ENCODE measurements around the gene B9D2. TPM values are rescaled to one million over a fixed set of nuclear protein-coding genes. Genes with fewer than 3 reads are reported as not detected.
"Not testable (repeated sequence)": the region's sequence is repeated elsewhere in the genome, so short reads cannot be mapped to it uniquely, and the experiment has no call there.

The B9D2 gene
- total RNA-seq, 1 donor from 2014 or later = 10.7 TPM

DNA sequence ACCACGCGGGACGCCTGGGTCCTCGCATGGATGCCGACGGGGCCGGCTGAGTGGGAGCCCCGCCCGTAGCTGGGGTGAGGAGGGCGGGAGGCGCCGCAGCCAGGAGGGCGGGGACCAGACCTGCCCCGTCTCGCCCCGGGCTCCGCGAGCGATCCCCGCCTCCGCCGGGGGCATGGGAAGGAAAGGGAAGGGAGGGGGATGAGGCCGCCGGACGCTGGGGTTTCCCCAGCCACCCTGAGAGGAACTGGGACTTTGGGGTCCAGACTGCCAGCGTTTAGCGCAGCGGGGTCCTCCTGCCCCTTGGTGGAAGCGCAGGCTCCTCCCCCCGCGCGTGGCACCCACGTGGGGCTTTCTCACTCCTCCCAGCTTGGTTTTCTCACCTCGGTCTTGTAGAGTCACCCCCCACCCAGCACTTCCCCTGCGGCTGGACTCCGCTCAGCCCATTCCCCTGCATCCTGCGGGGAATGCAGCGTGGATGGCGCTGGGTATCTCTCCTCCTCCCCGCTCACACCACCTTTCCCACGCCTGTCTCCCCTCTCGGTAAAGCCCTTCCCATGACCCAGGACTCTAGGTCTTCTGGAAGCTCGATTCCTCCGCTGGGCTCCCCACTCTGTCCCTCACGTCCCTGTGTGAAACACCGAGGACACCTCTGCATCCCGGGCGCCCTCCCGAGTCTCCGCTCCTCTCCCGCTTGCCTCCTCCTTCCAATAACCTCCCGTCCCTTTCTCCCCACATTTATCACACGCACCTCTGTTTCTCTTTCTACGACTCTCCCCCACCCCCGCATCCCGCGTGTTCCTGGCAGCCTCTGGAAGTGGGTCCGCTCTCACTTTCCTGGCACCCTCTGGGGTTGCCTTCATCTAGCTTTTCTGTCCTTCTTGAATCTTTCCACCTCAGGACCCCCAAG lies 12.4 kb downstream of the B9D2 start:
- H3K27ac Mint-ChIP-seq = no peak overlapping the region
- peaks cover 14% of the 10 kb centered on the region for H3K4me1 Mint-ChIP-seq (ENCODE audit: low read depth)
- no peak for DNase-seq (ENCODE audit: low spot score, unreplicated experiment)
- TF ChIP-seq, protein P1, sequence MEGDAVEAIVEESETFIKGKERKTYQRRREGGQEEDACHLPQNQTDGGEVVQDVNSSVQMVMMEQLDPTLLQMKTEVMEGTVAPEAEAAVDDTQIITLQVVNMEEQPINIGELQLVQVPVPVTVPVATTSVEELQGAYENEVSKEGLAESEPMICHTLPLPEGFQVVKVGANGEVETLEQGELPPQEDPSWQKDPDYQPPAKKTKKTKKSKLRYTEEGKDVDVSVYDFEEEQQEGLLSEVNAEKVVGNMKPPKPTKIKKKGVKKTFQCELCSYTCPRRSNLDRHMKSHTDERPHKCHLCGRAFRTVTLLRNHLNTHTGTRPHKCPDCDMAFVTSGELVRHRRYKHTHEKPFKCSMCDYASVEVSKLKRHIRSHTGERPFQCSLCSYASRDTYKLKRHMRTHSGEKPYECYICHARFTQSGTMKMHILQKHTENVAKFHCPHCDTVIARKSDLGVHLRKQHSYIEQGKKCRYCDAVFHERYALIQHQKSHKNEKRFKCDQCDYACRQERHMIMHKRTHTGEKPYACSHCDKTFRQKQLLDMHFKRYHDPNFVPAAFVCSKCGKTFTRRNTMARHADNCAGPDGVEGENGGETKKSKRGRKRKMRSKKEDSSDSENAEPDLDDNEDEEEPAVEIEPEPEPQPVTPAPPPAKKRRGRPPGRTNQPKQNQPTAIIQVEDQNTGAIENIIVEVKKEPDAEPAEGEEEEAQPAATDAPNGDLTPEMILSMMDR (IDR thresholded peaks at IDR 0.05; ENCODE audit: unreplicated experiment) = no peak
- H3K9me3 Mint-ChIP-seq (ENCODE audit: low read depth) = no peaks in the 10 kb centered on the region
- H3K4me3 Mint-ChIP-seq (ENCODE audit: low read depth) = peak overlapping the region; percentile 80
- peaks cover 52% of the 10 kb centered on the region for H3K27me3 Mint-ChIP-seq
- H3K36me3 Mint-ChIP-seq (ENCODE audit: insufficient read depth) = no peaks in the 10 kb centered on the region

DNA sequence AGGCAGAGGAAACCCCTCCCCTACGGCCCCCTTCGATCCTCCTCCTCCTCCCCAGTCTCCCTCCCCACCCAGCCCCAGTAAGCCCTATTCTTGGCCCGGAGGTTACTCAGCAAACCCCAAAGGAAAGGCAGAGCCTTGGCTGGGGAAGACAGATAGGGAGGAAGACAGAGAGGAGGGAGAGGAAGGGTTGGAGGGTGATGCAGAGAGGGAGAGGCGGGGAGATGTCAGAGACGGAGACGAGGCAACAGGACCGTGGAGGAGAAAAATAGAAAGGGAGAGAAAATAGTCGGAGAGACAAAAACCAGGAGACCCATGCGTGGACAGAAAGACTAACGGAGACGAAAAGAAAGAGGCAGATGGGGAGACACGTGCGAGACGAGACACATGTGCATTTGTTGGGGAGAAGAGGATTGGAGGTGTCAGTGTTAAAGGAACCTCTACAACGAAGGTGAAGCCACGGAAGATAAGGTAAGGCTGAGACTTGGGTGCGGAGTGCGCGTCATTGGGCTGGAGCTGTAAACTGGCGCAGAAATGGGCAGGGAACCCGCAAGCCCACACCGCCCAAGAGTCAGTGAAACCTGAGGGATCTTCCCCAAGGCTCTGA lies 13.1 kb downstream of the B9D2 start:
- Mint-ChIP-seq H3K9me3 (ENCODE audit: low read depth) (no peaks in the 10 kb centered on the region), H3K4me1 (ENCODE audit: low read depth) (peaks cover 14% of the 10 kb centered on the region), H3K4me3 (ENCODE audit: low read depth) (peak overlapping the region; percentile 52), H3K27me3 (peaks cover 49% of the 10 kb centered on the region), H3K27ac (no peak overlapping the region), H3K36me3 (ENCODE audit: insufficient read depth) (no peaks in the 10 kb centered on the region)
- DNase-seq (ENCODE audit: low spot score, unreplicated experiment) = no peak
- TF ChIP-seq, protein P1 (IDR thresholded peaks at IDR 0.05; ENCODE audit: unreplicated experiment) = no peak

DNA sequence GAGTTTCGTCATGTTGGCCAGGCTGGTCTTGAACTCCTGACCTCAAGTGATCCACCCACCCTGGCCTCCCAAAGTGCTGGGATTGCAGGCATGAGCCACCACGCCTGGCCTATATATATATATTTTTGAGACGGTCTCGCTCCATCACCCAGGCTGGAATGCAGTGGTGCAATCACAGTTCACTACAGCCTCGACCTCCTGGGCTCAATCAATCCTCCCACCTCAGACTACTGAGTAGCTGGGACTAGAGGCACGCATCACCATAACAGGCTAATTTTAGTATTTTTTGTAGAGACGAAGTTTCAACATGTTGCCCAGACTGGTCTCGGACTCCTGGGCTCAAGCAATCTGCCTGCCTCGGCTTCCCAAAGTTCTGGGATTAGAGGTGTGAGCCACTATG lies 17.0 kb downstream of the B9D2 start:
- not testable (repeated sequence) for H3K36me3 Mint-ChIP-seq (ENCODE audit: insufficient read depth); H3K4me3 Mint-ChIP-seq (ENCODE audit: low read depth); H3K4me1 Mint-ChIP-seq (ENCODE audit: low read depth); DNase-seq (ENCODE audit: low spot score, unreplicated experiment); H3K27ac Mint-ChIP-seq; H3K9me3 Mint-ChIP-seq (ENCODE audit: low read depth)
- peaks cover 27% of the 10 kb centered on the region for H3K27me3 Mint-ChIP-seq

DNA sequence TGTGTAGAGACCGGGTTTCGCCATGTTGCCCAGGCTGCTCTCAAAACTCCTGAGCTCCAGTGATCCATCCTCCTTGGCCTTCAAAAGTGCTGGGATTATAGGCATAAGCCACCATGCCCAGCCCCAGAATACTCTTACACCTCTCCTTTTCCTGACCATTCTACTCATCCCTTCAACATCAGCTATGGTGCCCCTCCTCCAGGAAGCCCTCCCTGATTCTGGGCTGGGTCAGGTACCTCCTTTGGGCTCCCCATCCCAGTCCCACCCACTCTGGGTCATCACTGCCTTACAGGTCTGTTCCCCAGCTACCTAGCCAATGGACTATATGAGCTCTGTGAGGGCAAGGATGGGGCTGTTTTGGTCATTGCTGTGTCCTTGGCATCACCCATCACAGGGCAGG lies 19.8 kb downstream of the B9D2 start:
- H3K36me3 Mint-ChIP-seq (ENCODE audit: insufficient read depth) = no peaks in the 10 kb centered on the region
- DNase-seq (ENCODE audit: low spot score, unreplicated experiment) = no peak
- TF ChIP-seq, protein P1 (IDR thresholded peaks at IDR 0.05; ENCODE audit: unreplicated experiment) = no peak
- H3K4me3 Mint-ChIP-seq (ENCODE audit: low read depth) = no peak overlapping the region
- no peaks in the 10 kb centered on the region for H3K9me3 Mint-ChIP-seq (ENCODE audit: low read depth)
- H3K4me1 Mint-ChIP-seq (ENCODE audit: low read depth) = no peaks in the 10 kb centered on the region
- no peak overlapping the region for H3K27ac Mint-ChIP-seq
- H3K27me3 Mint-ChIP-seq = peaks cover 4% of the 10 kb centered on the region

DNA sequence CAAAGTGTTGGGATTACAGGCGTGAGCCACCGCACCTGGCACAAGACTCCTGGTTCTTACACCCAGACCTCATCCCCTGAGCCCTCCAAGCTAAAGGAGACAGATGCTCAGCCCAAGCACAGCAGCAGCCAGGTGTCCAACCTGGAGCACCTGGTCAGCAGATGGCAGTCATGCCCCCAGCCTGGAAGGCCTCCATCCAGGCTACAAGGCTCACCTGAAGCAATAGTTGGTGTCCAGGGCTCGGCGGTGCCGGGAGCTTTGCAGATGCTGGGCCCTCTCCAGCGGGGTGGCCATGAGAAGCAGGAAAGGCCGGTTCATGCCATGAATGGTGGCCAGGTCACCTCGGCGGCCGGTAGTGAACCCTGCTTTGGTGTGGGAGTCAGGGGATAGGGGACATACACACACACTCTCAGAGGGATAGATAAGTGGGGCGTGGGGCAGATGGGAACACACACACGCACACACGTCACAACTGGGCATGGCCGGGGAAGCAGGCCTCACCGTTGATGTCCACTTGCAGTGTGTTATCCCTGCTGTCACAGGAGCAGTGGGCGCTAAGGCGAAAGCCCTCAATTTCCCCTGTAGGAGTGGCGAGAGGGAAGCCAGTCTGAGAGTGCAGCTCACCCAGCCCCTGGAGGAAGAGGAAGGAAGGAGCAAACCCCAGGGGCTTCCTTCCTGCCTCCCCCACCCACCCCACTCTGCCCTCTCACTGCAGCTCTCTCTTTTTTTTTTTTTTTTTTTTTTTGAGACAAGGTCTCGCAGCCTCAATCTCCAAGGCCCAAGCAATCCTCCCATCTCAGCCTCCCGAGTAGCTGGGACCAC lies 22.1 kb downstream of the B9D2 start:
- H3K27ac Mint-ChIP-seq = peak overlapping the region; percentile 64
- no peak overlapping the region for H3K4me3 Mint-ChIP-seq (ENCODE audit: low read depth)
- TF ChIP-seq, protein P1 (IDR thresholded peaks at IDR 0.05; ENCODE audit: unreplicated experiment) = no peak
- H3K36me3 Mint-ChIP-seq (ENCODE audit: insufficient read depth) = no peaks in the 10 kb centered on the region
- H3K9me3 Mint-ChIP-seq (ENCODE audit: low read depth) = no peaks in the 10 kb centered on the region
- no peaks in the 10 kb centered on the region for H3K4me1 Mint-ChIP-seq (ENCODE audit: low read depth)
- H3K27me3 Mint-ChIP-seq = no peaks in the 10 kb centered on the region
- DNase-seq (ENCODE audit: low spot score, unreplicated experiment) = no peak

Data from progenitor cell of endocrine pancreas (in vitro differentiated cells).